ENCODE measurements around the gene CXCL11.

DNA sequence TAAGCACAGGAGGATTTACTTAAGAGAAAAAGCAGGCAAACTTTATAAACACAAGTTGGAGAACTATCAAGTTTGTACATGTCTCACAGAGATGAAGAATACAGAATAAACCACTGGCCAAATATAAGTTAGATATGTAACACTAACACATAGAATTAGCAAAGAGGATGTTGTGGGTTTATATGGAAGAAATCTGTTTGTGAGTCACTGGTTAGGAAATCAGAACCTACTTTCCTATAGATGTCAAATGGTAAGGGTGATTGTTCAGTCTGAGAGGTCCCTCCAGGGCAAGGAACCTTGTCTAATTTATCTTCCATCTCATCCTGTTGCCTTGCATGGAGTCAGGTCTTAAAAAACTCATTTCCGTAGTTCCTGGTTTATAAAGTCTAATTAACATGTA, 23.9 kb upstream of the CXCL11 start:
- no peak for TF ChIP-seq POLR2AphosphoS5 (IDR thresholded peaks at IDR 0.05; ENCODE audit: low read depth, low read length)
- TF ChIP-seq, protein P1, sequence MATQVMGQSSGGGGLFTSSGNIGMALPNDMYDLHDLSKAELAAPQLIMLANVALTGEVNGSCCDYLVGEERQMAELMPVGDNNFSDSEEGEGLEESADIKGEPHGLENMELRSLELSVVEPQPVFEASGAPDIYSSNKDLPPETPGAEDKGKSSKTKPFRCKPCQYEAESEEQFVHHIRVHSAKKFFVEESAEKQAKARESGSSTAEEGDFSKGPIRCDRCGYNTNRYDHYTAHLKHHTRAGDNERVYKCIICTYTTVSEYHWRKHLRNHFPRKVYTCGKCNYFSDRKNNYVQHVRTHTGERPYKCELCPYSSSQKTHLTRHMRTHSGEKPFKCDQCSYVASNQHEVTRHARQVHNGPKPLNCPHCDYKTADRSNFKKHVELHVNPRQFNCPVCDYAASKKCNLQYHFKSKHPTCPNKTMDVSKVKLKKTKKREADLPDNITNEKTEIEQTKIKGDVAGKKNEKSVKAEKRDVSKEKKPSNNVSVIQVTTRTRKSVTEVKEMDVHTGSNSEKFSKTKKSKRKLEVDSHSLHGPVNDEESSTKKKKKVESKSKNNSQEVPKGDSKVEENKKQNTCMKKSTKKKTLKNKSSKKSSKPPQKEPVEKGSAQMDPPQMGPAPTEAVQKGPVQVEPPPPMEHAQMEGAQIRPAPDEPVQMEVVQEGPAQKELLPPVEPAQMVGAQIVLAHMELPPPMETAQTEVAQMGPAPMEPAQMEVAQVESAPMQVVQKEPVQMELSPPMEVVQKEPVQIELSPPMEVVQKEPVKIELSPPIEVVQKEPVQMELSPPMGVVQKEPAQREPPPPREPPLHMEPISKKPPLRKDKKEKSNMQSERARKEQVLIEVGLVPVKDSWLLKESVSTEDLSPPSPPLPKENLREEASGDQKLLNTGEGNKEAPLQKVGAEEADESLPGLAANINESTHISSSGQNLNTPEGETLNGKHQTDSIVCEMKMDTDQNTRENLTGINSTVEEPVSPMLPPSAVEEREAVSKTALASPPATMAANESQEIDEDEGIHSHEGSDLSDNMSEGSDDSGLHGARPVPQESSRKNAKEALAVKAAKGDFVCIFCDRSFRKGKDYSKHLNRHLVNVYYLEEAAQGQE (IDR thresholded peaks at IDR 0.05; ENCODE audit: insufficient read depth in 1 of 2, low read depth in 2 of 2, low read length in 2 of 2) = no peak

Measured in PFSK-1 (cell line).